ENCODE results near the gene USP28.
"Not testable (repeated sequence)": the region's sequence is repeated elsewhere in the genome, so short reads cannot be mapped to it uniquely, and the experiment has no call there.

USP28 gene, protein sequence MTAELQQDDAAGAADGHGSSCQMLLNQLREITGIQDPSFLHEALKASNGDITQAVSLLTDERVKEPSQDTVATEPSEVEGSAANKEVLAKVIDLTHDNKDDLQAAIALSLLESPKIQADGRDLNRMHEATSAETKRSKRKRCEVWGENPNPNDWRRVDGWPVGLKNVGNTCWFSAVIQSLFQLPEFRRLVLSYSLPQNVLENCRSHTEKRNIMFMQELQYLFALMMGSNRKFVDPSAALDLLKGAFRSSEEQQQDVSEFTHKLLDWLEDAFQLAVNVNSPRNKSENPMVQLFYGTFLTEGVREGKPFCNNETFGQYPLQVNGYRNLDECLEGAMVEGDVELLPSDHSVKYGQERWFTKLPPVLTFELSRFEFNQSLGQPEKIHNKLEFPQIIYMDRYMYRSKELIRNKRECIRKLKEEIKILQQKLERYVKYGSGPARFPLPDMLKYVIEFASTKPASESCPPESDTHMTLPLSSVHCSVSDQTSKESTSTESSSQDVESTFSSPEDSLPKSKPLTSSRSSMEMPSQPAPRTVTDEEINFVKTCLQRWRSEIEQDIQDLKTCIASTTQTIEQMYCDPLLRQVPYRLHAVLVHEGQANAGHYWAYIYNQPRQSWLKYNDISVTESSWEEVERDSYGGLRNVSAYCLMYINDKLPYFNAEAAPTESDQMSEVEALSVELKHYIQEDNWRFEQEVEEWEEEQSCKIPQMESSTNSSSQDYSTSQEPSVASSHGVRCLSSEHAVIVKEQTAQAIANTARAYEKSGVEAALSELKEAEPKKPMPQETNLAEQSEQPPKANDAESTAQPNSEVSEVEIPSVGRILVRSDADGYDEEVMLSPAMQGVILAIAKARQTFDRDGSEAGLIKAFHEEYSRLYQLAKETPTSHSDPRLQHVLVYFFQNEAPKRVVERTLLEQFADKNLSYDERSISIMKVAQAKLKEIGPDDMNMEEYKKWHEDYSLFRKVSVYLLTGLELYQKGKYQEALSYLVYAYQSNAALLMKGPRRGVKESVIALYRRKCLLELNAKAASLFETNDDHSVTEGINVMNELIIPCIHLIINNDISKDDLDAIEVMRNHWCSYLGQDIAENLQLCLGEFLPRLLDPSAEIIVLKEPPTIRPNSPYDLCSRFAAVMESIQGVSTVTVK

DNA sequence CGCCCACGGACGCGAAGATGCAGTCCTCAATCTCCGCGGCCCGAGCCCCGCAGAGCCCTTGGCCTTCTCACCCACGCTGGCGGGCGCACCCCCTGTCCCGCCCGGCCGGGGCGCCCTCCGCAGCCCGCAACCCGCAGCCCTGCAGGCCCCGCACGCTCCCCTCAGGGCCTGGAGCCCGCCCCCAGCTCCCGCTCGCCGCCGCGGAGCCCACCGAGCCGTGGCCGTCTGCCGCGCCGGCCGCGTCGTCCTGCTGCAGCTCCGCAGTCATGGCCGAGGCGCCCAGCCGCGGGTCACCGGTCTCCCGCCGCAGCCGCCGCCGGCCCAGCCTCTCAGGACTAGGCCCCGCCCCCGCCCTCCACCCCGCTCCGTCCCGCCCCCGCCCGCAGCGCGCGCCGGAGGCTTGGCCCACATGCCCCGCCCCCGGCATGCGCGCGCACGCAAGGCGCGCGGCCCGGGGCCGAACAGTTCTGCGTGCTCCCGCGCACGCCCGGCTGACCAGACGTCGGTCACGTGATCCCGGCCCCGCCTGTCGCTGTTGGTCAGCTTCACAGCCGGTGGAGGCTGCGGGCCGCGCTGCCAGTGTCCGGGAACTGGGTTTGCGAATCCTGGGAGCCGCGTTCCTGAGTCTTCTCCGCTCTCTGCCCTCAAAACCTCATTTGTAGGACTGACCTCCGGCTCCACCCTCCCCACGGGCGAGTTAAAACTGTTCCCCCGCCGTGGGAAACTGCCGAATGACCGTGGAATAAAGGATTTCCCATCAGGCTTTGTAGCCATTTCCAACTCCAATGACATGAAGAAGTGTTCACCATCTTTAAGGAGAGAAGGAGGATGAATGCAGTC lies at the start of gene USP28:
Gene USP28, minus strand, starts transcription at position 339 of the 840 bp plus-strand sequence. Its CDS starts 71 bp downstream, at position 268.
- DNase-seq (ENCODE audit: low read depth in 2 of 2) = peak; percentile 55 to 67

DNA sequence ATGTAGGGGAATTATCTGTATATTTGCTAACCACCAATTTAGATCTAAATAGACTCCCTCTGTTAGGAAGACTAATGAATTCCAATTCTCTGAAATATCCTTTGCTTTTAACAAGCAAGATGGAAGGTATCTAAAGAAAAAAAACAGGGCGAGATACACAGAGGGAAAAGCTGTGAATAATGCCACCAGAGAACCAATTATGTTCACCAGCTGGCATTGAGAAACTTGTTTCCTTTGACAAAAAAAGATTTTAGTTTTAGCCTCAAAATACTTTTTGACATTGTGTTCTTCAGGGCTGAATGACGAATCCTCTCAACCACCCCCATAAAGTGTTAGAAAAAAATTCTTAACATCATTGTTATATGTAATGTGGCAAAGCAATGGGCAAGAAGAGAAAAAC lies 48.2 kb upstream of the USP28 start:
- DNase-seq (ENCODE audit: low read depth in 2 of 2) = no peak

DNA sequence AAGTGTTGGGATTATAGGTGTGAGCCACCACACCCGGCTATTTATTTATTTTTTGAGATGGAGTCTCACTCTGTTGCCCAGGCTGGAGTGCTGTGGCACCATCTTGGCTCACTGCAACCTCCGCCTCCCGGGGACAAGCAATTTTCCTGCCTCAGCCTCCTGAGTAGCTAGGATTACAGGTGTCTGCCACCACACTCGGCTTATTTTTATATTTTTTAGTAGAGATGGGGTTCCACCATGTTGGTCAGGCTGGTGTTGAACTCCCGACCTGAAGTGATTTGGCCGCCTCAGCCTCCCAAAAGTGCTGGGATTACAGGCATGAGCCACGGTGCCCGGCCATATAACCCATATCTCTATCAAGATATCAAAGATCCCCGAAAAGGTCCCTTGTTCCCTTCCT lies 36.1 kb upstream of the USP28 start:
- DNase-seq (ENCODE audit: low read depth in 2 of 2) = not testable (repeated sequence)

DNA sequence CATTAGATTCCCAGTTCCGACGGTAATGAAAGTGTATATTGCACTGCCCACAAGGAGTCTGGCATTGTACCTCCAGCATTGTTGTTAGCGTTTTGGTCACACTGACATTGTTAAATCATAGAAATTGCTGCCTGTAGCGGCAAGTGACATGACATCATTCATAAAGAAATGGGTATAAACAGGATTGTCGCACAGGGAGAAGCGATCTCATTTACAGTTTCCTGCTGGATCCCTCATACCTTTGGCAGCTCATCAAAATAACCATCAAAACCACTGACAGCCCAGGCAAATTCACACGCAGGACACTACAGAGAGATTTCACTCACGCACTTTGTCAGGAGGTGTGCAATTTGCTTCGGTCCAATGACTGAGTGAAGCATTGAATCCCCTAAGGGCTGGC lies 32.7 kb upstream of the USP28 start:
- DNase-seq (ENCODE audit: low read depth in 2 of 2) = no peak

DNA sequence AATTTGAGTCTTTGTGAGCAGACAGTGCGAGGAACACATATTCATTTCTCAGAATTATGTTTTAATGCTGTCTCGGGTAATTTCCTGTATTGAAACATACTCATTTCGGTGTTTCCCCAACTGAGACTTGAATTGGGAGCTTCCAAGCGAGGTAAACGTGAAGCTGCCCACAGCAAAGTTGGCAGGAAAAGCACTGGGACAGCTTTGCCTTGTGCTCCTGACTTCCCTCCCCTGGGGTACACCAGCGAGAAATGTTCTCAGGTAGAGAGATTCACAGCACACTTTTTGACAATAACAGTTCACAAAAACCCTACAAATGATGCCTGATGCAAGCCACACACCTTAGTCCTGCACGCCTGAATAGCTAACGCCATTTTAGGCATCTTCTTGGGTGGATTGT lies 32.3 kb upstream of the USP28 start:
- DNase-seq (ENCODE audit: low read depth in 2 of 2) = no peak

DNA sequence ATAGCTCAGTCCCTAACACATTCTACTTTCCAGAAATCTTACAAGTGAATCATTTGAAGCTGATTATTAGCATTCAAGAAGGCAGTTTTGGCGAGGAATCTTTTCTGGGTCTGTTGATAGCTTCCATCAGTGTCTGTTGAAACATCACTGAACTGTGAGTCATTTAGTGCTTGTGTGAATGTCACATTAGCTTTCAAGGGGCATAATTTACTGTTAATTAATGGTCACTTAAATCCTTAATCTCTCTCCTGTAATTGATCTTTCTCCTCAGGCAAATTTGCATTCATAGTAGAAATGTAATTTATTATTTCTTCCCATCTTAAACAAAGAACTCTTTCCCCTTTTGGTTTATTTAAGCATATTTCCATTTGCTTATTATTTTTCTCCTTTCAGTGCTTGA lies 31.8 kb upstream of the USP28 start:
- DNase-seq (ENCODE audit: low read depth in 2 of 2) = no peak

DNA sequence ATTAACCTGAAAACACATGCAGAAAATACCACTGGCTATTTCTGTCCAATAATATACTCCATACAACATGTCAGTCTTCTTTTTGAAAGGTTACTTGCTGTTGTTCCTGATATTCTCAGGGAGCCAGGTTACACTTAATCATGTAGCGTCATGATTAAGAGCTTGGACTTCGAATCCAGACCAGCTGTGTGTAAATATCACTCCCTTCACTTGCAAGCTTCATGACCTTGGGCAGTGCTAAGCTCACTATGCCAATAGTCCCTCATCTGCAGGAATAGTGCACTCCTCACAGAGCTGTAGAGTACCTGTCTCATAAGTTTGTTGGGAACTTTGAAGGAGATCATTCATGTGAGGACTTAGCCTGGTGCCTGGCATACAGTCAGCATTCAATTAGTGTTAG lies 31.1 kb upstream of the USP28 start:
- DNase-seq (ENCODE audit: low read depth in 2 of 2) = no peak

DNA sequence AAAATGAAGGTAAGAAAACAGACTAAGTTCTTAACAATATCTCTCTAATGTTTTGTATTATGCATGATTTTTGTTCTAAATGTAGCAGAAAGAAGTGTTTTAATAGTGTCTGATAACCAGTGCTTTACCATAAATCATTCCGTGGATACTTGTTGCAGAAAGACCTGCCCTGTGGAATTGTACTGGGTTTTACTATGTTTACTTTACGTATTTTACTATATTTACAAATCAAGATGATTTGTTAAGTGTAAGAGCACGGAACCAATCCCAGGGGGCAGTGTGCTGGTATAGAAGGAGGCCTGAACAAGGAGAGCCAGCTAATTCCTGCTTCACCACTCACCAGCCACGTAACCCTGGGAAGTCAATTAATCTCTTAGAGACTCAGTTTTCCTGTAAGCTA lies 30.7 kb upstream of the USP28 start:
- no peak for DNase-seq (ENCODE audit: low read depth in 2 of 2)

DNA sequence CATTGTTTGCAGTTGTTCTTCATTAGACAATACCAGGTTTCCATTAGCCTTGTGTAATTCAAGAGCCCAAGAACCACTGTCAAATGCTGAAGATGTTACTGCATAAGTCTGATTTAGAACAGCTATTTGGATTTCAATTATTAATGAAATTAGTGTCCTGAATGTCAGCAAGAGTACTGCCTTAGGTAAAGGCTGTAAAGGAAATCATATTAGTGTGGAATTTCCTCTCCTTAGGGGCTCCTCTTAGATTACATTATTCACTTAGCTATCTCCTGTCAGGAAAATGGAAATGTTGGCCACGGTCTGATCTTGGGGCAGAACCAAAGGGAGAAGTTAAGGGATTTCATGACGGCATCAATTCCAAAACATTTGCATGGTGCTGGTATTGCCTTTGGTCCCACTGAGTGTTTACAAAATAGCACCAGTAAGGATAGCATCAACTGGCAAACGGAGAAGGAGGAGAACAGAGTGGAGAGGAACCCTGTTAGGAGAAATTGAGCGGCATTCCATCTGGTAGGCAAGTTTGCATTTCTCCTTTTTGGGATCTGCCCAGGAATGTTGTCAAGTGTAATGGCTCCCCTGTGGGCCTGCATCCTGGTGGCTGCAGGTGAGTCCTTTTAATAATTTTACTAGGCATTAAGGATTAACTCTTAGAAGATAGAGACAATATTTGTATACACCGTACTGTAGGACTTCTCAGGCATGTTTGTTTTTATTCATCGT lies 29.2 kb upstream of the USP28 start, which contains the start of gene HTR3B:
Gene HTR3B, plus strand, starts transcription at position 418 of the 723 bp plus-strand sequence. Its CDS starts 138 bp downstream, at position 556.
- no peak for DNase-seq (ENCODE audit: low read depth in 2 of 2)

DNA sequence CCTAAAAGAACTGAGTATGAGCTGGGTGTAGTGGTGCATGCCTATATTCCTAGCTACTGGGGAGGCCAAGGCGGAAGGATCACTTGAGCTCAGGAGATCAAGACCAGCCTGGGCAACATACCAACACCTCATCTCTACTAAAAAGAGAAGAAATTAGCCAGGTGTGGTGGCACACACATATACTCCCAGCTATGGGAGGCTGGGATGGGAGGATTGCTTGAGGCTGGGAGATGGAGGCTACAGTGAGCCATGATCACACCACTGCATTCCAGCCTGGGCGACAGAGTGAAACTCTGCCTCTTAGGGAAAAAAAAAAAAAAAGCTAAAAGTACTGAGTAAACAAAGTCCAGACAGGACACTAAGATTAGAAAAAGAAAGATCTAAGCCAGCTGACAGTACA lies 25.8 kb upstream of the USP28 start:
- DNase-seq (ENCODE audit: low read depth in 2 of 2) = no peak

DNA sequence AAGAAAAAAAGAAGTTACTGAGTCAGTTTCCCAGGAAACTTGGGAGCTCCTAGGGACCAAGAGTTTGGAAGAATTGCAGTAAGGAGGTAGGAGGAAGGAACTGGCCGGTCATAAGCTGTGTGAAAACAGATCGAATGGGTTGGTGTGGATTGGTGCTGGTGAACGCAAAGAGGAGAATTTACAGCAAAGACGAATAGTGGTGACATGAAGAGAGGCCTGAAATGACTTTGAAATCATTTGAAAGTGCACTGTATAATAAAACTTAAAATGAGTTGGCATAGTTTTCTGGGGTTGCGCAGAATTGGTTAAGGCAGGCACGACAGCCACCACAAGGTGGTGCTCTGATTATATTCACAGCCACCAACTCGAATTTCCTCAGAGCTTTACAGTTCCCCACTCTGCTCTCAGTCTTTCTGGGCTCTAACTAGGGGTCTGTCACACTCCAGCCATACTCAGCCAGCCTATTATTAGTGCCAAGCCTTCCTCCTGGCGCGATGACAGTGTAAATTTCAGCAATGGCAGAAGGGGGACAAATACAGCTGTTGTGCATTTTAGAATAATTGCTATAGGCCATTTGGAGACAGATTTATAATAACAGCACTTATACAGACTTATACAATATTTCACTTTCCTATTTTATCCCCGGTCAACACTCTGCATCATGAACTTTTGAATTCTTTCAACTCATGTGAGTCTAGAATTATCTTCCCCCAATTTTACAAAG lies 20.9 kb upstream of the USP28 start:
- DNase-seq (ENCODE audit: low read depth in 2 of 2) = no peak

DNA sequence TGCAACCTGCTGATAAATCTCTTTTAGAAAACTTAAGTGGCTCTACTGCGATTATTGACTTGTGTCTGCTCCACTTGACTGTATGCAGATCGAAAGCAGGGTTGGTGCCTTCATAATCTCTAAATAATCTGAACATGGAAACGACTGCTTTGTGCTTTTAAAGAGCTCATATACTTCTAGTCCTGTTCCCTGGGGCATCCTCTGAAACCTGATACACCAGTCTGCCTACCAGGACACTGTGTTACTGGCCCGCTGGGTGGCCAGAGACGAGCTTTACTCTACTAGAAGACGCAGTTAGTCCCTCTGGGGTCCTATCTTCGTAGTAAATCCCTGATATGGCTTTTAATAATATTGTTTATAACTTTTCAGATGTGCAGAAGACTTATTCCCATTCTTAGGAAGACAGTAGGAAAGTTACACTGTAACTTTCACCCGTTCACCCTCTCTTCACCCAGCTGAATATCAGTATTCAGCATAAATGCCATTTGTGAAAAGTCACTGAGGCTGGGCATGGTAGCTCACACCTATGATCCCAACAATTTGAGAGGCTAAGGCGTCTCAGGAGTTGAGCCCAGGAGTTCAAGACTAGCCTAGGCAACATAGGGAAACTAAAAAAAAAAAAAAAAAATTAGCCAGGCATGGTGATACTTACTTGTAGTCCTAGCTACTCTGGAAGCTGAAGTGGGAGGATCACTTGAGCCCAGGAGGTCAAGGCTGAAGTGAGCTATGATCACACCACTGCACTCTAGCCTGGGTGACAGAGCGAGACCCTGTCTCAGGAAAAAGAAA lies 20.2 kb upstream of the USP28 start:
- no peak for DNase-seq (ENCODE audit: low read depth in 2 of 2)

DNA sequence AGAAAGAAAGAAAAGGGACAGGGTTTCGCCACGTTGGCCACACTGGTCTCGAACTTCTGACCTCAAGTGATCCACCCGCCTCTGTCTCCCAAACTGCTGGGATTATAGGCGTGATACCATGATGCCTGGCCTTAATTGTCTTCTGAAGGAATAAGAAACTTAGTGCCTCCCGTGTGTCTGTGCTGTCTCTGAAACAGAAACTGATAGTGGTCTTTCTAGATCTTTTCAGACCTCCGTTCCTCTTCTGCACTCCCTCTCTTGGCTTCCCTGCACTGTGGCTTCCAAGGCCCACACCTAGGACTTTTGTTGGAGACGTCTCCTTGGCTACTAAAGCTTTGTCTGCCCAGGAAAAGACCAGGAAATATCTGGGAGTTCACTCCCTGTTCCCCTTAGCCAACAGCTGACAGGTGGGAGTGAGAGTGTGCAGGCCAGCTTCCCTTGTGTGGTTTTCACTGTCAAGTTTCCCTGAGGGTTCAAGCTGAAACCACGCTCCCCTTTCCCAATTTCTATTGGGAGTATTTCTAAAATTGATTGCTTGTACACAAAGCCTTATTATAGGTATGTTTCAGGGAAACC lies 19.1 kb upstream of the USP28 start:
- no peak for DNase-seq (ENCODE audit: low read depth in 2 of 2)

DNA sequence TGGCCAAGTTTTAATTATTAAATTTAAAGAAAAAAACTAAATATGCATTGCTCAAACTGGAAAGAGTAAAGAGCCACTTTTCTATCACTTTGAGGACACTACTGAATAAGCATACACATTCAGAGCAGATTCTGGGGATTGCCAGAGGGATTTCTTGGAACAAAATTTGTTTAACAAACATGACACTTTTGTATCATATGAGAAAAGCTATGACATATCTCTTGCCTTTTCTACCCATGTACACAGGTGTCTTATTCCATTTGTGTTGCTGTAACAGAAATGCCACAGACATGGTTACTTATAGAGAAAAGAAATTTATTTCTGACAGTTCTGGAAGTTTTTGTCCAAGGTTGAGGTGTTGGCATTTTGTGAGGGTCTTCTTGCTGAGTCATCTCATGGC lies 13.5 kb upstream of the USP28 start:
- no peak for DNase-seq (ENCODE audit: low read depth in 2 of 2)

DNA sequence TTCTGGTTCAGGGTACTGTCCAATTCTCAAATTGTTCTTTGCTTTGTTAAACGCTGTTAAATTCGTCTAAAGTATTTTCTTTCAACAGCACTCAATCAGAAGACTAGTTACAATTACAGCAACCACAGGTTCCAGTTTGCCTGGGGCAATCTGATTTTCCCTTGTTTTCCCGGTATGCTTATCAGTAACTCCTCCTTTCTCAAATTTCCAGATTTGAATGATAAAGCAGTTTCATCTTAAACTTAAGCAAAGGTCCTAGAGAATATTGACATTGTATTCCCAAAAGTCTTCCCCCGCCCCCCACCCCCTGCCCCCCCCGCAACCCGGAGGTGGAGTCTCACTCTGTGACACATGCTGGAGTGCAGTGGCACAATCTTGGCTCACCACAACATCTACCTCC lies 10.5 kb upstream of the USP28 start:
- DNase-seq (ENCODE audit: low read depth in 2 of 2) = no peak

DNA sequence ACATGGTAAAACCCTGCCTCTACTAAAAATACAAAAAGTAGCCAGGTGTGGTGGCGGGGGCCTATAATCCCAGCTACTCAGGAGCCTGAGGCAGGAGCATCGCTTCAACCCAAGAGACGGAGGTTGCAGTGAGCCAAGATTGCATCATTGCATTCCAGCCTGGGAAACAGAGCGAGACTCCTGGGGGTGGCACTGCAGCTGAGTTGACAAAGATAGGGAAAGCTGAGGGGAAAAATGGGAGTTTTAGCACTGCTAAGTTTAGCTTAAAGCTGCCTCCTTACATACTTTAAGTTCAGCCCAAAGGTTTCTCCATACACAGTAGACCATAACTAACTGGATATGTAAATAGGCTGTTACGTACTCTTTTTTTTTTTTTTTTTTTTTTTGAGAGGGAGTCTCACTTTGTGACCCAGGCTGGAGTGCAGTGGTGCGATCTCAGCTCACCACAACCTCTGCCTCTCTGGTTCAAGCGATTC lies 9.0 kb upstream of the USP28 start:
- DNase-seq (ENCODE audit: low read depth in 2 of 2) = no peak

DNA sequence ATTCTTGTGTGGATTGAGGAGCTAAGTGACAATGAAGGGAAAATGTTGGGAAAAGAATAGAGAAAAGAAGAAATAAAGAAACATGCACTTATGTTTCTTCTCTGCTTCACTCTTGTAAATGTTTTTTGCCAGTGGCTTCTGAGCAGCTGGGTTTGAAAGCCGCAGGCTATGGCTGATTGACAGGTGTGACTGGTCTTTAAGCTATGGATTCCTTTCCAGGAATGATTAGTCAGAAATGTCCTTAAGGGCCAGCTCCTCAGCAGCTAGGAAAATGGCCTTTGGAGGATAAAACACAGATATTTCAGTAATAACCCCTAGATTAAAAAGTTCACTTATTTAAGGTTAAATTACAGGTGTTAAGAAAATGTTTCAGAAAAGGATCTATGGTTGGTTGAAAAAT lies 6.5 kb upstream of the USP28 start:
- DNase-seq (ENCODE audit: low read depth in 2 of 2) = no peak

DNA sequence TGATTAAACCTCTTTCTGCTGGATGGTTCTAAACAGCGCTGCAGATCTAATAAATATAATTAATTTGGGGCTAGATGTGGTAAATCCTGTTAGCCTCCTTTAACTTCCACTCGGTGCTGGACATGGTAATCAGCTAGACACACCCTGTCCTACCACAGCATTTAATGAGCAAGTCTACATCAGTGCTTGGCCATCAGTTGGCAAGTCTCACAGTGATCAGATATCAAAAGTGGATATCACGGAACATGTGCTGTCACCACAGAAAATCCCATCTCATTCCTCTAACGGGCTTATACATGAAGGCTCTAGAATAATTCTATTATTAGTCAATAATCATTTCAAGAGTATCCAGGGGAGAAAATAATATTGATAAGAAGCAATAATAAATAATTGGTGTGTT lies 5.6 kb upstream of the USP28 start:
- DNase-seq (ENCODE audit: low read depth in 2 of 2) = no peak

DNA sequence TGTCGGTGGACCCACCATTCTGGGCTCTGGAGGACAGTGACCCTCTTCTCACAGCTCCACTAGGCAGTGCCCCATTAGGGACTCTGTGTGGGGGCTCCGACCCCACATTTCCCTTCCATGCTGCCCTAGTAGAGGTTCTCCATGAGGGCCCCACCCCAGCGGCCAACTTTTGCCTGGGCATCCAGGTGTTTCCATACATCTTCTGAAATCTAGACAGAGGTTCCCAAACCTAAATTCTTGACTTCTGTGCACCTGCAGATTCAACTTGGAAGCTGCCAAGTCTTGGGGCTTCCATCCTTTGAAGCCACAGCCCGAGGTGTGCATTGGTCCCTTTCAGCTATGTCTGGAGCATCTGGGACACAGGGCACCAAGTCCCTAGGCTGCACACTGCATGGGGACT lies 4.1 kb upstream of the USP28 start:
- DNase-seq (ENCODE audit: low read depth in 2 of 2) = not testable (repeated sequence)

Measured in stimulated activated CD8-positive, alpha-beta memory T cell treated with anti-CD3 and anti-CD28 coated beads, Interleukin-15, amount 100 ng/mL, for 4 hours (primary cell).